Duodenal mucosa (tissue), 2 donors: ENCODE measurements around the gene APEH.
A peak's percentile ranks its signal among the peaks of the same experiment; 100 is the strongest.

Source experiments
- H3K27ac ChIP-seq: one replicate; pipeline ENCODE4 v1.7.0; 2013; ENCODE audit warnings: low read depth, low read length
- H3K27me3 ChIP-seq, 2 donors: one replicate each; pipeline ENCODE4 v1.7.0; 2013; ENCODE audit warnings: low read length in 2 of 2, control low read depth in 1 of 2; ENCODE audit not compliant: insufficient read depth in 2 of 2, control insufficient read depth in 1 of 2
- H3K36me3 ChIP-seq, 2 donors: one replicate each; pipeline ENCODE4 v1.7.0; 2013; ENCODE audit warnings: low read length in 2 of 2, control low read depth in 1 of 2; ENCODE audit not compliant: insufficient read depth in 2 of 2, control insufficient read depth in 1 of 2
- H3K4me1 ChIP-seq, 2 donors: one replicate each; pipeline ENCODE4 v1.7.0; 2013; ENCODE audit warnings: low read length in 2 of 2, control low read depth in 1 of 2; ENCODE audit not compliant: insufficient read depth in 2 of 2, control insufficient read depth in 1 of 2
- H3K4me3 ChIP-seq, 2 donors: one replicate each; pipeline ENCODE4 v1.7.0; 2013; ENCODE audit warnings: low read length in 2 of 2, low read depth in 1 of 2
- H3K9ac ChIP-seq, 2 donors: one replicate each; pipeline ENCODE4 v1.7.0; 2013; ENCODE audit warnings: low read length in 2 of 2, low read depth in 1 of 2
- H3K9me3 ChIP-seq, 2 donors: one replicate each; pipeline ENCODE4 v1.7.0; 2013; ENCODE audit warnings: low read length in 2 of 2, control low read depth in 1 of 2; ENCODE audit not compliant: control insufficient read depth in 1 of 2

APEH gene

DNA sequence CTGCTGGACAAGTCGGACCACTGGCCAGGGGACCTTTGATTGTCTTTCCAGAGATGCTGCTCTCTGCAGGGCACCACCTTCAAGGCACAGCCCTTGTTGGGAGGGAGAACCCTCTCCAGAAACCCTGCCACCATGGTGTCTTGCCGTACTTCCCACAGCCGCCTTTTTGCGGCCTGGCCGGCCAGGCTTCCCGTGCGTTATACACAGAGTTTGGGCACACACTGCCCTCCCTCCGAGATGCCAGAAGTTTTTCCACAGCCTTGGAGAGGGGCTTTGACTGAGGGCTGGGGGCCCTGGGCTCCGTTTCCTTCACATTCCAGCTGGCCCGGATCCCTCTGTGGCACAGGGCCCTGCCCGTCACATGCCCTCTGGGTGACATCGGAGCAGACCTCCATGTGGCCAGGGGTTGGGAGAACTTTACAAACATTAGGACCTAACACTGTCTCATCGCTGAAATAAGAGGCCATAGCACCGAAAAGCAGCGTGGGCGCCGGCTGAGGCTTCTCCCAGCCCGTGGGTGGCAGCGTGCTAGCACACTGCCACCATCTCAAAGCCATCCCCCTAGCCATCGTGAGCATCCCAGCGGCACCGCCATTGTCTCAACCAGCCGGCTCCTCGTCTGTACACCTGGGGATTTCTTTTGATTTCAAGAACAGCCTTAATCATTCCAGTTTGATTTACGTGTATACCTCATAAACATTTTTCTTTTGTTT lies 6.3 kb upstream of the APEH start:
- Histone ChIP-seq H3K4me1 (no peaks in the 10 kb centered on the region), H3K9me3 (no peaks in the 10 kb centered on the region), H3K36me3 (no peaks in the 10 kb centered on the region), H3K4me3 (no peak overlapping the region), H3K27me3 (peaks cover 0 to 3% of the 10 kb centered on the region in 2 donors), H3K9ac (no peak overlapping the region), H3K27ac (no peak overlapping the region)

DNA sequence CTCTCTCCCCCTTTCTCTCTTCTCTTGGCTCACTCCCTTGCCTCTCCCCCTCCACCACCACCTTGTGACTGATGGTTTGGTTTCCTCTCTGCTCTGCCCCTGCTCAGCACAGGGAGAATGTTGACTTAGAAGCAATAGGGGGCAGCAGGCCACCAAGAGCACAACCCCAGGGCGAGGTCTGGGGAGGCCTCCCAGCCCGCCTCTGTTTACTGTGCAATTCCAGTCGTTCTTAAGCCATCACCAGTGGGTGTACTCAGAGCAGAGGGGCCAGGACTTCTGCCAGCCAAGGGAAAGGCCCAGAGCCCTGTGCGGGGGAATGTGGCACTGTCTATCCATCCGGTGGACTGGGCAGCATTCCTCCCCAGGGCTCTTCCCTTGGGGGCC lies 5.7 kb upstream of the APEH start:
- peaks cover 0 to 3% of the 10 kb centered on the region in 2 donors for H3K27me3 ChIP-seq
- peaks cover 4% of the 10 kb centered on the region in 2 donors for H3K4me1 ChIP-seq
- no peak overlapping the region for H3K27ac ChIP-seq
- H3K4me3 ChIP-seq = no peak overlapping the region
- no peak overlapping the region for H3K9ac ChIP-seq
- no peaks in the 10 kb centered on the region for H3K36me3 ChIP-seq
- no peaks in the 10 kb centered on the region for H3K9me3 ChIP-seq

DNA sequence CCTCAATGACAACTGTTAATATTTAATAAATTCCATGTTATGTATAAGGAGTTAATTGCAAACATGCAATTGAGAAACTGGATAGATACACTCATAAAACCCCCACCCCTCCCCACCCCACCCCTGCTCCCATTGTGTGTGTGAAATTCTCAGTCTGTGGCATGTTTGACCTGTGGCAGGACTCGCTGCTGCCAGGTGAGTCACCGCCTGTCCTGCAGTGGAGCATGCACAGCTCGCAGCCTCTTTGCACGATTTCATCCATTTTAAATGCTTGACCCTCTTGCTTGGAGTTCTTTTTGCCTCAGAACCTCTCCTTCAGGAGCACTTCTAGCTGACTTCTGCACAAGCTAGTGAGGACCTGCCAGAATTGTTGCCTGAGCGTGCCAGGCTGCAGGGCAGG lies 5.3 kb upstream of the APEH start:
- no peak overlapping the region for H3K4me3 ChIP-seq
- H3K36me3 ChIP-seq = no peaks in the 10 kb centered on the region
- peaks cover 5% of the 10 kb centered on the region in 2 donors for H3K4me1 ChIP-seq
- H3K9ac ChIP-seq = no peak overlapping the region
- H3K27ac ChIP-seq = no peak overlapping the region
- peaks cover 0 to 3% of the 10 kb centered on the region in 2 donors for H3K27me3 ChIP-seq
- H3K9me3 ChIP-seq = no peaks in the 10 kb centered on the region

DNA sequence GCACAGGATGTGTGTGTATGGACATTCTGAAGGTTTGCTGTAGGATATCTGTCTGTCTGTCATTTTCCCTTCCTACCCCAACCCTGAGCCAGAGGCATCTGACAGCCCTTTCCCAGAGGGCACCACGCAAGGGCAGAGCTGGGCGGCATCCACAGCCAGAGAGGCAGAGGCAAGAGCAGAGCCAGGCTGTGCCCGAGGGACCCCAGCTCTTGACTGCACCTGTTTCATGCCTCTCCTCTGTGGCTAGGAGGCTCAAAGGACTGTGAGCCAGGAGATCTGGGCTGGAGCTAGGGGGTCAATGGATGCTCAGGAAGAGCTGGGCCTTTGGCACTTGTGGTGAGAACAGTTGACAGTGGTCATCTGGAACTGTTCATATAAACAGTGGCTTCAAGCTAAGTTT lies 4.8 kb upstream of the APEH start:
- Histone ChIP-seq H3K9me3 (no peaks in the 10 kb centered on the region), H3K27ac (no peak overlapping the region), H3K4me1 (peaks cover 5% of the 10 kb centered on the region in 2 donors), H3K4me3 (no peak overlapping the region), H3K27me3 (peaks cover 0 to 3% of the 10 kb centered on the region in 2 donors), H3K36me3 (no peaks in the 10 kb centered on the region), H3K9ac (no peak overlapping the region)

DNA sequence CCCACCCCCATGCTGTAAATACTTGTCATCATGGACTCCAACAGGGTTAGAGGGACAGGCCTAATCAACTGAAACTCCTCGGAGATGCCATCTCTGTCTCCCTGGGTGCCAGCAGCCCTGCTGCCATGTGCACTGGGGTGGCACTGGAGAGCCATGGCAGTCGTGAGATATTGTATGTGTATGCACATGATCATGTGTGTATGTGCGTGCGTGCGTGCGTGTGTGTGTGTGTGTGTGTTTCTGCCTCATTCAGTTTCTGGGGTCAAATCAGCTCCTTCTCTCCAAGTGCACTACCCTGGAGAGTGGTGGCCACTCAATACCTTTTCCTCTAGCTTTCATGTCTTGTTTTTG lies 3.2 kb upstream of the APEH start:
- Histone ChIP-seq H3K36me3 (peaks cover 0 to 6% of the 10 kb centered on the region in 2 donors), H3K27me3 (peaks cover 0 to 3% of the 10 kb centered on the region in 2 donors), H3K27ac (no peak overlapping the region), H3K4me1 (peaks cover 14 to 18% of the 10 kb centered on the region in 2 donors), H3K9me3 (no peaks in the 10 kb centered on the region), H3K4me3 (no peak overlapping the region), H3K9ac (no peak overlapping the region)

DNA sequence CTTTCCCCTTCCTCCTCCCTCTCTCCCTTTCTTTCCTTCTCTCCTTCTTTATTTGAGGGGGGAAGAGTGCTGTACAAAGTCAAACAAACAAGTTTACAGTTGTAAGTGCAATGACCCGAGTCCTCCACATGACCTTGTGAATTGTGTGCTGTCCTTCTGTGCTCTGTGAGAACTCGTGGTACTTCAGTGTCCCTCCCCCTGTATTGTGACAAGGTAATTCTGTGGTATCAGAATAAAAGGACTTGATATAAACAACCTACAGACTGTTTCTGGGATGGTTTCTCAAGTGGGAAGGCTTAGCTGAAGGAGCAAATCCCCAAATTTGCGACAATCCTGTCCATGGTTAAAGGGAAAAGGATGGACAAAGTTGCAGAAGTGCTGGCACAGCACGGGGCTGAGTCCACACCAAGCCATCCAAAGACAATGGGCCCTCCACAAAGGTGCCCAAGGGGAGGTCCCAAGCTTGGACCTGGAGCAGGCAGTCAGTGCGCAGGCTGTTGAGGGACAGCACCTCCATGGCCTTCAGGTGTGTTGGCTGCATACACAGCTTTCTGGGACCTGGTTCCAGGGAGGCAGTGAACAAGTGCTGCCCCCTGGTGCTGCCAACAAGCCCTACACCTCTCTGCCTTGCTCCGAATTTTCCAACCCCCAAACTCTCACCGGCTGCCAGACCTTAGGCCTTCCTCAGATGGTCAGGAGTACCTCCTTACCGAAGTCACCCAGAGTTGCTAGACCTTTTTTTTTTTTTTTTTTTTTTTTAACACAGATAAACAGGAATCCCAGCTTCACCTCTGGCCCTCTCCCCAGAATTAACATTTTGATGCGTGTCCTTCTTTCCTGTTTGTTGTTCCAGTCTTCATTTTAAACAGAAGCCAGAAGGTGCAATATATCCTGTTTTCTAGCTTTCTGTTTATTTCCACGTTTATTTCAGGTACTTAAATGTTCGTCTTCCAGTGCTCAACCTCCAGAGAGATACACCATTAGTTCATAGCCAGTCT lies 2.6 kb upstream of the APEH start:
- Histone ChIP-seq H3K27ac (no peak overlapping the region), H3K36me3 (peaks cover 5 to 12% of the 10 kb centered on the region in 2 donors), H3K4me1 (peaks cover 14 to 18% of the 10 kb centered on the region in 2 donors), H3K4me3 (no peak overlapping the region), H3K9ac (no peak overlapping the region), H3K27me3 (peaks cover 0 to 3% of the 10 kb centered on the region in 2 donors), H3K9me3 (no peaks in the 10 kb centered on the region)

DNA sequence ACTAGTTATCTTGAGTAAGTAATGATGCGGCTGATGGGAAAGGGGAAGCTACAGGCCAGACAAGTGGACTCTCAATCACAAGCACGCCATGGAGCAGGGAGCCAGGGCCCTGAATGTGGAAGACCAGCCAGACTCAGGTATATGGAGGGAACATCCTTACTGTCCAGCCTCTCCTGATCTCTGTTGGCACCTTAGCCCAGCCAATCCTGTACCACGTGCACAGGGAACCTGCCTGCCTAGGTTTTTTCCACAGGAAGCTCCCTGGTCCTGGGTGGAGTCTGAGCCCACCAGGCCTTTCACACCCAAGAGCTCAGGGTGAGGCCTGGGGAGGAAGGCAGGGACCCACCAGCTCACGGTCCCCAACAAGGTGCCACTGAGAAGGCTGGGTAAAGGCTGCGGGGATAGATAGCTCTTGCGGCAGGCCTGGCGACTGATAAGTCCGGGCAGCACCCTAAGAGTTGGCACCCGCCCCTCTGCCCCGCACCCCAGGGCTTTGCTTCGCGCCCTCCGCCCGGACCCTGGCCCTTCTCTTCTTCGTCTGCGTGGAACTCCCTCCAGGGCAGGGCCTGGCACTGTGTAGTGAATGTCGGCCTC lies 933 bp upstream of the APEH start:
- H3K4me3 ChIP-seq = peak overlapping the region; percentile 89 to 94
- peak overlapping the region; percentile 96 for H3K27ac ChIP-seq
- H3K9me3 ChIP-seq = no peaks in the 10 kb centered on the region
- peak overlapping the region; percentile 58 to 79 for H3K9ac ChIP-seq
- H3K36me3 ChIP-seq = peaks cover 21 to 29% of the 10 kb centered on the region in 2 donors
- no peaks in the 10 kb centered on the region for H3K27me3 ChIP-seq
- H3K4me1 ChIP-seq = peaks cover 14 to 18% of the 10 kb centered on the region in 2 donors

DNA sequence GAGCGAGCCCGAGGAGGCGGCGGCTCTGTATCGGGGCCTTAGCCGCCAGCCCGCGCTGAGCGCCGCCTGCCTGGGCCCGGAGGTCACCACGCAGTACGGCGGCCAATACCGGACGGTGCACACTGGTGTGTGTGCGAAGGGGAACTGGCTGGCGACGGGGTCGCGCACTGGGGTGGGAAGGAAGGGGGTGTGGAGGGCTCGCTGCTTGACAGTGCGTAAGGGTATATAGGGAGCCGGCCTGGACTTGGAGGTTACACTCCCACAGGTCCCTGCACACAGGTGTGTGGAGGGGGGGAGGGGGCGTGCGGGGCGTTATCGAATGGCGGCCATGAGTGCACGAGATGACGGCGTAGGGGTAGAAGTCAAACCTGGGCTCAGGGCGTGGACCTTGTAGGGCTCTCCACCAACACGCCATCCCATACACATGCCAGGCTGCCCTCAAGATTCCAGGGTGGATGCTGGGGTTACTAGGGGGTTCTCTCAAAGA lies 389 bp downstream of the APEH start:
- peak overlapping the region; percentile 96 for H3K27ac ChIP-seq
- peak overlapping the region; percentile 89 to 94 for H3K4me3 ChIP-seq
- peaks cover 14 to 18% of the 10 kb centered on the region in 2 donors for H3K4me1 ChIP-seq
- H3K36me3 ChIP-seq = peaks cover 32 to 42% of the 10 kb centered on the region in 2 donors
- H3K9ac ChIP-seq = peak overlapping the region; percentile 79 to 92
- no peaks in the 10 kb centered on the region for H3K9me3 ChIP-seq
- no peaks in the 10 kb centered on the region for H3K27me3 ChIP-seq

DNA sequence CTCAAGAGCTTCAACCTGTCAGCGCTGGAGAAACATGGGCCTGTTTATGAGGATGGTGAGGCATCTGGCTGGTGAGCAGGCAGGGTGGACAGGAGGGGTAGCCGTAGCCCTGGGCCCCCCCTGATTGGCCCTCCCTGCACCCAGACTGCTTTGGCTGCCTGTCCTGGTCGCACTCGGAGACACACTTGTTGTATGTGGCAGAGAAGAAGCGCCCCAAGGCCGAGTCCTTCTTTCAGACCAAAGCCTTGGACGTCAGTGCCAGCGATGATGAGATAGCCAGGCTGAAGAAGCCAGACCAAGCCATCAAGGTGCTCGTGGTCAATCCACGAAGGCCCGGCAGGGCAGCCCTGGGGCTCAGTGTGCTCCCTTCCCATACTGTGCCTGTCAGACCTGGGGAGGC lies 1.8 kb downstream of the APEH start:
- H3K36me3 ChIP-seq = peaks cover 43 to 56% of the 10 kb centered on the region in 2 donors
- H3K9me3 ChIP-seq = no peaks in the 10 kb centered on the region
- H3K9ac ChIP-seq = no peak overlapping the region
- no peak overlapping the region for H3K27ac ChIP-seq
- peaks cover 14 to 18% of the 10 kb centered on the region in 2 donors for H3K4me1 ChIP-seq
- no peaks in the 10 kb centered on the region for H3K27me3 ChIP-seq
- no peak overlapping the region for H3K4me3 ChIP-seq
